Thyroid gland (tissue), 4 donors: ENCODE results near the gene NEDD4L.

ENCODE experiments used
- POLR2A ChIP-seq, 2 donors: fragments of 450-650 bp; IDR thresholded peaks; one replicate each; pipeline ENCODE4 v1.6.1; 2017; ENCODE audit warnings: antibody characterized with exemption in 2 of 2, mild to moderate bottlenecking in 2 of 2, moderate library complexity in 1 of 2
- TF ChIP-seq, protein P1 (sequence below), 6 experiments: fragments of 200-600 bp in 3 of 6; fragments of 450-650 bp in 3 of 6; sonication (generic) in 3 of 6; IDR thresholded peaks; one replicate each; pipeline ENCODE4 v1.5.1; 2016 to 2019; ENCODE audit warnings: antibody characterized with exemption in 6 of 6, mild to moderate bottlenecking in 2 of 6, inconsistent platforms in 1 of 6, moderate library complexity in 1 of 6

DNA sequence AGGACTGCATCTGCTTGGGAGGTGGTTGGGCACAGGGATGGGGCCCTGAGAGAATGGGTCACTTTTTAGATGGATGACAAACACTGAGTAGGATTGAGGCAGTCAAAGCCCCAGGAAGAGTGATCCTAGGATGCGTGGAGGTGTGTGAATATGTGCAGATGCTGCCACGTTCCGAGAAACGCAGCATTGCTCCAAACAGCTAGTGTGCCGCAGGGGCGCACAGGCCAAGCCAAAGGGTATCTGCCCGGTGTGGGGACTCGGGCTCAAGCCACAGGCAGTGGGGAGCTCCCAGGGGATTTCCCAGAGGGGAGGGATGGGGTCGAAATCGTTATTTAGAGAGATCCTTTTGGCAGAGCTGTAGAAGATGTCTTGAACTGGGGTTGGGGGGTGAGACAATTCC, 310.8 kb downstream of the NEDD4L start:
- TF ChIP-seq, protein P1, sequence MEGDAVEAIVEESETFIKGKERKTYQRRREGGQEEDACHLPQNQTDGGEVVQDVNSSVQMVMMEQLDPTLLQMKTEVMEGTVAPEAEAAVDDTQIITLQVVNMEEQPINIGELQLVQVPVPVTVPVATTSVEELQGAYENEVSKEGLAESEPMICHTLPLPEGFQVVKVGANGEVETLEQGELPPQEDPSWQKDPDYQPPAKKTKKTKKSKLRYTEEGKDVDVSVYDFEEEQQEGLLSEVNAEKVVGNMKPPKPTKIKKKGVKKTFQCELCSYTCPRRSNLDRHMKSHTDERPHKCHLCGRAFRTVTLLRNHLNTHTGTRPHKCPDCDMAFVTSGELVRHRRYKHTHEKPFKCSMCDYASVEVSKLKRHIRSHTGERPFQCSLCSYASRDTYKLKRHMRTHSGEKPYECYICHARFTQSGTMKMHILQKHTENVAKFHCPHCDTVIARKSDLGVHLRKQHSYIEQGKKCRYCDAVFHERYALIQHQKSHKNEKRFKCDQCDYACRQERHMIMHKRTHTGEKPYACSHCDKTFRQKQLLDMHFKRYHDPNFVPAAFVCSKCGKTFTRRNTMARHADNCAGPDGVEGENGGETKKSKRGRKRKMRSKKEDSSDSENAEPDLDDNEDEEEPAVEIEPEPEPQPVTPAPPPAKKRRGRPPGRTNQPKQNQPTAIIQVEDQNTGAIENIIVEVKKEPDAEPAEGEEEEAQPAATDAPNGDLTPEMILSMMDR (IDR thresholded peaks at IDR 0.05) = no peak
- TF ChIP-seq POLR2A (IDR thresholded peaks at IDR 0.05) = no peak
